GM18499 (cell line): ENCODE results near the gene CDC42EP1.
"Not testable (repeated sequence)": the region's sequence is repeated elsewhere in the genome, so short reads cannot be mapped to it uniquely, and the experiment has no call there.

Experiments
- ATAC-seq: cut with Tn5 transposase; IDR thresholded peaks from one replicate; pipeline ENCODE4 v1.9.1; 2021; ENCODE audit warnings: moderate number of reproducible peaks; ENCODE audit not compliant: insufficient read depth, unreplicated experiment

Gene CDC42EP1, protein sequence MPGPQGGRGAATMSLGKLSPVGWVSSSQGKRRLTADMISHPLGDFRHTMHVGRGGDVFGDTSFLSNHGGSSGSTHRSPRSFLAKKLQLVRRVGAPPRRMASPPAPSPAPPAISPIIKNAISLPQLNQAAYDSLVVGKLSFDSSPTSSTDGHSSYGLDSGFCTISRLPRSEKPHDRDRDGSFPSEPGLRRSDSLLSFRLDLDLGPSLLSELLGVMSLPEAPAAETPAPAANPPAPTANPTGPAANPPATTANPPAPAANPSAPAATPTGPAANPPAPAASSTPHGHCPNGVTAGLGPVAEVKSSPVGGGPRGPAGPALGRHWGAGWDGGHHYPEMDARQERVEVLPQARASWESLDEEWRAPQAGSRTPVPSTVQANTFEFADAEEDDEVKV

DNA sequence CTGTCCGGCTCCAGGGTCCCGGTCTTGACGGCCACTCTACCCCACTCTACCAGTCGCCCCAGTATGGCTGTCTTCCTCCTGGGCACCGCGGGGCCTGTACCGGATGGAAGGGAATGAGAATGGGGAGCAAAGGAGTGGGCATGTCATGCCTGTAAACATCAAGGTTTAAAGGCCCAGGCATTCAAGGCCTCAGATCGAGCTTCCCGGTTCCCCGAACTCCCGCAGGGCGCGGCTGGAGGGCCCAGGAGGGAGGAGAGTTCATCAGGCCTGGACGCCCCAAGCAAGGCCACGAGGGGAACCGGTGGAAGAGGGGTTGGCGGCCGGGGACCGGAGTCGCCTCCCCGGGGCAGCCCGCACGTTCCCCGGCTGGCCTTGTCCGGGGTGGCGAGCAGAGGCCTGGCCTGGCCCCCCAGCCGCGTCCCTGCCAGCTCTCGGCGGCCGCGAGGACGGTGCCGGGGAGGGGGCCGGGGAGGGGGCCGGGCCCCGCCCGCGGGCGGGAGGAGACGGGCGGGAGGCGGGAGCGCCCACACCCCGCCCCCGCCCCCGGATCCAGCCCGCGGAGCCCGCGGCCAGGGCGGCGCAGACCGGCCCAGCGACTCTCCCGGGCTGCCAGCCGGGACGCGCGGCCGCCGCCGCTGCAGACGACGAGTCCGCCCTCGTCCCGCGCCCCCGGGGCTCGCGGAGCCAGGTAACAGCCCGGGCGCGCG lies at the start of gene CDC42EP1:
CDC42EP1 (plus strand) TSS at position 580 of the 707 bp plus-strand sequence. CDS start 5,870 bp downstream, outside the sequence.
- no peak for ATAC-seq

DNA sequence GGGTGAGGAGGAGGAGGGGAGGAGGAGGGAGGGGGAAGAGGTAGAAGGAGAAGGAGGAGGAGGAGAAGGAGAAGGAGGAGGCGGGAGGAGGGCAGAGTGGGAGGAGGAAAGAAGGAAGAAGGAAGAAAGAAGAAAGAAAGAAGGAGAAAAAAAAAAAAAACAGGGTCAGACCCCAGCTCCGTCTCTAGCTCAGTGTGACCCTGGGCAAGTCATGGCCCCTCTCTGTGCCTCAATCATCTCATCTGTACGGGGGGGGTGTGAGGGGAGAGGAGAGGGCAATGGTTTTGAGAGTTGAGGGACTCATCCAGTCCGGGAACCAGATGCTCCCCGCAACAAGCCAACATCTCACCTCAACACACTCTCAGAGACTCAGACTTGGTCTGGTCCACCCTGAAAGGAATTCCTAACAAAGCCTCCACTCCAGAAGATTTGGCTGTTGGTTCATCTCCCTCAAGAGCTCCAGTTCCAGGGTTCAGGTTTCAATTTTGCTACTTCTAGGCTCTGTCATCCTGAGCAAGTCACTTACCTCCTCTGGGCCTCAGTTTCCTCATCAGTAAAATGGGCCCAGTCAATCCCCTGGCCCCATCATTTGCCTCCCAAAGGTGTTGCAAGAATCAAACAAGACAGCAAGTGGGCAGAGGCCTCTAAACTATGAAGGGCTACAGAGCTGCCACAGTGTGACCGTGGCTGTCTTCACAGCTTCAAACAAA lies 48.7 kb upstream of the CDC42EP1 start:
- ATAC-seq = no peak

GRCh38 chr22:37514526-37515051 lies 45.7 kb upstream of the CDC42EP1 start:
- no peak for ATAC-seq

DNA sequence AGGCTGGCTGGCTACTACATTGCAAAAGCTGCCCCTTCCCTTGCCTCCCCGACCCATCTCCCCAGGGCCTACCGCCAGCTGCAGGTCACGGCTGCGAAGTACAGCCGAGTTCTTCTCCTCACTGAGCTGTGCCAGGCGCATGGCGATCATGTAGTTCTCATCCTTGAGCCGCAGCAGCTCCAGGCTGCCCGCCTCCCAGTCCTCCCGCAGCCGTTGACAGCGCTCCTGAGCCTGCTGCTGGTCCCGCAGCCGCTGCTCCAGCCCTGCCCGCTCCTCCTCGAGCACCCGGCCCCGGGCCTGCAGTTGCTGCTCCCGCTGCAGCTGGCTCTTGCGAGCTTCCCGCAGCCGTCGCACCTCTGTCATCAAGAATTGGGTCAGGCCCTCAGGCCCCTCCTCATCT lies 44.4 kb upstream of the CDC42EP1 start:
- no peak for ATAC-seq

- ATAC-seq = no peak
Measured at GRCh38 chr22:37516456-37516855, 43.8 kb upstream of the CDC42EP1 start.

GRCh38 chr22:37517826-37518450 lies 42.3 kb upstream of the CDC42EP1 start:
- ATAC-seq = no peak

GRCh38 chr22:37518509-37519267 lies 41.6 kb upstream of the CDC42EP1 start:
- ATAC-seq = no peak

GRCh38 chr22:37519268-37520195 lies 40.7 kb upstream of the CDC42EP1 start, which contains the start of gene CARD10:
TSS of gene CARD10 (minus strand) at chr22:37519415. CDS start at chr22:37519200, 215 bp downstream.
- ATAC-seq = no peak

- no peak for ATAC-seq
Measured at GRCh38 chr22:37520776-37521191, 39.5 kb upstream of the CDC42EP1 start.

GRCh38 chr22:37521236-37521739 lies 39.0 kb upstream of the CDC42EP1 start:
- ATAC-seq = no peak

DNA sequence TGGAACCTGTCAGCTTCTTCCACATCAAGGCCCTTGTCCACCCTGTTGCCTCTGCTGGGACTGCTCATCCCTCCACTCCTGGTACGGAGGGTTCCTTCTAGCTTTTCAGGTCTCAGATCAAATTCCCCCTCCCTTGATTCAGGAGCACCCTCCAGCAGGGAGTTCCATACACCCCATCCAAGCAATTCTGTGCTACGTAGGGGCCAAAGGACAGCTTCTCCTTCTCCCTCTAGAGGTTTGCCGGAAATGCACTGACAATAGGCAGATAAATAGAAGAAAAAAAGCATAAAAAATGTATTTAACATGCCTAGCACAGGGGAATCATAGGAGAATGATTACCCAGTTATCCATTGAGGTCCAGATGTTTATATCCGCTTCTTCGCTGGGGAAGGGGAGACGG lies 37.8 kb upstream of the CDC42EP1 start:
- ATAC-seq = no peak

- ATAC-seq = no peak
Measured at GRCh38 chr22:37525073-37525745, 35.1 kb upstream of the CDC42EP1 start.

DNA sequence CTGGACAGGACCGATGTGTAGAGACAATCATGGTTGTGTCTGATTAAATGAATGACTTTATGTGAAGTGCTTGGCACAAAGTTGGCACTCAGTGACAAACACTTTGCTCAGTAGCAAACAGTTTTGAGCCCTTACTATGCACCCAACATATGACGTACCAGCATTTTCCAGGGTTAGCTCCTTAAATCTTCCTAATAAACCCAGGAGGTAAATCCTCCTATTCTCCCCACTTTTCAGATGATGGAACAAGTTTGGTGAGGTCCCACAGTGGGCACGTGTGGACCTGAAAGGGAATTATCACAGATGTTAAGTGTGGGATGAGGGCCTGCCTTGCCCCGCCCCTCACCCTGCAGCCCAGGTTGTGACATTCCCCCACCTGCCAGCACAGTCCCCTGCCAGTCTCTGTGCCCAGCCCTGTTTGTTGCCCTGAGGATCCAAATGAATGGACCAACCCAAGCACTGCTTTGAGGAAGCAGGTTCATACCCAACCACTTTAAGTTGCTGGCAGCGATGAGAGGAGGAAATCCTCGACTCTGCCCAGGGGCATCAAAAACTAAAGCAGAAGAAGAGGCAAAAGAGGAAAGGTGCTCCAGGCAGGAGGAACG lies 34.4 kb upstream of the CDC42EP1 start:
- ATAC-seq = no peak

DNA sequence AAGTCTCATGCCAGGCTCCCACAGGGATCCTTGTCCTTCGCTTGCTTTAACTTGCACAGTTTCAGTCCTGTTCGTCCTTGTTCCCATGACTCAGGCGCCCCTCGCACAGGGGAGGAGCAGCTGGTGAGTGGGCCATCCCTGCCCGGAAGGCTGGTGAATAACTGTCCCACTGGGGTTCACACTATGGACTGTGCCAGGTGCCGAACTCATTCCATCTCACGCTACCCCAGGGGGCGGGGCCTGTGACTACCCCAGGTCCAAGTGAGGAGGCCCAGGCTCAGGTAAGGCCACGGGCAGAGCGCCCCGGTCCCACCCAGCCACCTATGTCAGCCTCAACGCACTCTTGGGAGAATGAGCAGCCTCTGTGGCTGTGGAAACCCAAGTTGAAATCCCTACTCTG lies 33.9 kb upstream of the CDC42EP1 start:
- ATAC-seq = no peak

- not testable (repeated sequence) for ATAC-seq
Measured at GRCh38 chr22:37527081-37527752, 33.1 kb upstream of the CDC42EP1 start.

GRCh38 chr22:37527952-37528351 lies 32.3 kb upstream of the CDC42EP1 start:
- ATAC-seq = not testable (repeated sequence)
